IMR-90 (cell line): ENCODE results near the gene RPS29.
A peak's percentile ranks its signal among the peaks of the same experiment; 100 is the strongest.

ENCODE experiments used
- BHLHE40 ChIP-seq: fragments of 150-350 bp; IDR thresholded peaks from 2 replicates; pipeline ENCODE4 v1.6.1; 2016; ENCODE audit warnings: mild to moderate bottlenecking, low read depth, low read length
- CEBPB ChIP-seq: IDR thresholded peaks from 2 replicates; pipeline ENCODE4 v1.6.1; 2012; ENCODE audit warnings: low read depth, low read length, improper control_type of control experiment
- CTCF ChIP-seq: conservative IDR thresholded peaks from 2 replicates; pipeline ENCODE4 v1.5.1; 2012; ENCODE audit warnings: mild to moderate bottlenecking, low read depth, low read length, improper control_type of control experiment
- FOS ChIP-seq: fragments of 150-350 bp; IDR thresholded peaks from 2 replicates; pipeline ENCODE4 v1.6.1; 2016; ENCODE audit warnings: low read depth, low read length
- MAFK ChIP-seq: IDR thresholded peaks from 2 replicates; pipeline ENCODE4 v1.6.1; 2012; ENCODE audit warnings: low read depth, low read length, improper control_type of control experiment
- MAZ ChIP-seq: IDR thresholded peaks from 2 replicates; pipeline ENCODE4 v1.6.1; 2012; ENCODE audit warnings: low read depth, mild to moderate bottlenecking, low read length, improper control_type of control experiment, moderate library complexity, borderline replicate concordance
- MXI1 ChIP-seq: IDR thresholded peaks from 2 replicates; pipeline ENCODE4 v1.6.1; 2012; ENCODE audit warnings: low read depth, mild to moderate bottlenecking, low read length, moderate library complexity, borderline replicate concordance
- POLR2A ChIP-seq: IDR thresholded peaks from 2 replicates; pipeline ENCODE4 v1.6.1; 2012; ENCODE audit warnings: mild to moderate bottlenecking, low read depth, low read length
- RAD21 ChIP-seq: IDR thresholded peaks from 2 replicates; pipeline ENCODE4 v1.6.1; 2012; ENCODE audit warnings: low read length, improper control_type of control experiment
- RCOR1 ChIP-seq: IDR thresholded peaks from 2 replicates; pipeline ENCODE4 v1.6.1; 2012; ENCODE audit warnings: mild to moderate bottlenecking, low read length, improper control_type of control experiment; ENCODE audit not compliant: insufficient replicate concordance
- RFX5 ChIP-seq: IDR thresholded peaks from 2 replicates; pipeline ENCODE4 v1.8.0; 2012; ENCODE audit warnings: low read depth, mild to moderate bottlenecking, low read length, moderate library complexity
- SMC3 ChIP-seq: fragments of 150-350 bp; IDR thresholded peaks from 2 replicates; pipeline ENCODE4 v1.6.1; 2016; ENCODE audit warnings: low read depth, mild to moderate bottlenecking, antibody characterized with exemption, low read length, moderate library complexity
- USF2 ChIP-seq: fragments of 150-350 bp; IDR thresholded peaks from 2 replicates; pipeline ENCODE4 v1.6.1; 2017; ENCODE audit warnings: mild to moderate bottlenecking, antibody characterized with exemption, low read length, low read depth

DNA sequence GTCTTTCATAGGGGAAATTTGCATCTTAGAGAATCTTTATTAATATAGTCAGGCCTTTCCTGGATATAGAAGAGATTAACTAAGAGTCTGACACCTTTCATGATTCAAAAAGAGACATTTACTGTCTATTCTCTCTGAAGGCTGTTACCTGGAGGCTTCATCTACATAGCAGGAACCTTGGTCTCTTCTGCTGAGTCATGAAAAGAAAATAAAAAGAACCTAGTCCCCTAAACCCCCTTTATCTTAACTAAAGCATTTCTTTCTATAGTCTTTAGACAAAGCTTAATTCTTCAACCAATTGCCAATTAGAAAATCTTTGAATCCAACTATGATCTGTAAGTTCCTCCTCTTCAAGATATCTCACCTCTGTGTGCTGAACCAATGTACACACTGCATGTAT lies 33.1 kb downstream of the RPS29 start:
- TF ChIP-seq CTCF, result no peak
- TF ChIP-seq BHLHE40, result no peak
- no peak for TF ChIP-seq USF2
- TF ChIP-seq MXI1, result no peak
- no peak for TF ChIP-seq RAD21
- no peak for TF ChIP-seq FOS
- TF ChIP-seq POLR2A, result no peak
- no peak for TF ChIP-seq CEBPB
- no peak for TF ChIP-seq RCOR1
- no peak for TF ChIP-seq SMC3
- TF ChIP-seq MAFK, result peak; percentile 21; the same call in 1 of the 2 replicates
- no peak for TF ChIP-seq MAZ
- no peak for TF ChIP-seq RFX5
